Measurements from ENCODE around the gene ZNF625.

Gene ZNF625

GRCh38 chr19:12156223-12157058, at the start of gene ZNF625:
Gene ZNF625, minus strand, starts transcription at chr19:12156734. Its CDS starts 176 bp downstream, at chr19:12156558.
- DNase-seq (ENCODE audit: low read depth): peak; percentile 59

- no peak for DNase-seq (ENCODE audit: low read depth)
Measured at GRCh38 chr19:12205296-12205695, 48.8 kb upstream of the ZNF625 start.

- no peak for DNase-seq (ENCODE audit: low read depth)
Measured at GRCh38 chr19:12202250-12202649, 45.7 kb upstream of the ZNF625 start.

- DNase-seq (ENCODE audit: low read depth): peak; percentile 9
Measured at GRCh38 chr19:12199757-12200419, 43.4 kb upstream of the ZNF625 start.

- DNase-seq (ENCODE audit: low read depth): no peak
Measured at GRCh38 chr19:12198136-12198535, 41.6 kb upstream of the ZNF625 start.

- no peak for DNase-seq (ENCODE audit: low read depth)
Measured at GRCh38 chr19:12194827-12195731, 38.5 kb upstream of the ZNF625 start.

GRCh38 chr19:12187625-12188024, 31.1 kb upstream of the ZNF625 start:
- DNase-seq (ENCODE audit: low read depth): no peak

- no peak for DNase-seq (ENCODE audit: low read depth)
Measured at GRCh38 chr19:12180377-12180776, 23.8 kb upstream of the ZNF625 start.

- DNase-seq (ENCODE audit: low read depth): no peak
Measured at GRCh38 chr19:12166626-12167025, 10.1 kb upstream of the ZNF625 start.

GRCh38 chr19:12163826-12164225, 7.3 kb upstream of the ZNF625 start:
- no peak for DNase-seq (ENCODE audit: low read depth)

GRCh38 chr19:12162882-12163806, 6.6 kb upstream of the ZNF625 start, which contains the start of gene ZNF136:
Gene ZNF136, plus strand, starts transcription at chr19:12163096. Its CDS starts 108 bp downstream, at chr19:12163204.
- DNase-seq (ENCODE audit: low read depth): peak; percentile 81

- no peak for DNase-seq (ENCODE audit: low read depth)
Measured at GRCh38 chr19:12162513-12162881, 6.0 kb upstream of the ZNF625 start.

GRCh38 chr19:12159773-12160414, 3.4 kb upstream of the ZNF625 start:
- DNase-seq (ENCODE audit: low read depth): no peak

- no peak for DNase-seq (ENCODE audit: low read depth)
Measured at GRCh38 chr19:12155324-12155860, 1.1 kb downstream of the ZNF625 start.

- DNase-seq (ENCODE audit: low read depth): no peak
Measured at GRCh38 chr19:12145348-12145747, 11.2 kb downstream of the ZNF625 start.

GRCh38 chr19:12141405-12141736, 15.2 kb downstream of the ZNF625 start:
- no peak for DNase-seq (ENCODE audit: low read depth)

GRCh38 chr19:12140545-12141404, 15.8 kb downstream of the ZNF625 start:
- DNase-seq (ENCODE audit: low read depth): no peak

- peak; percentile 64 for DNase-seq (ENCODE audit: low read depth)
Measured at GRCh38 chr19:12139885-12140544, 16.5 kb downstream of the ZNF625 start, which contains the start of gene ZNF20. Gene ZNF20, minus strand, starts transcription at chr19:12140350. Its CDS starts 168 bp downstream, at chr19:12140182.

- DNase-seq (ENCODE audit: low read depth): no peak
Measured at GRCh38 chr19:12139269-12139668, 17.3 kb downstream of the ZNF625 start.

Data from GM04503 (cell line).